Endothelial cell of umbilical vein (primary cell): ENCODE results near the gene KIF6. TPM values are rescaled to one million over a fixed set of nuclear protein-coding genes. Genes with fewer than 3 reads are reported as not detected.

Source experiments
- BruUV-seq: library from RNA; stranded (reverse); fragments of 400-500 nt; replicated peaks from 2 replicates; lab custom pipeline; 2021; lab: Mats Ljungman, UMichigan
- CTCF ChIA-PET: fragments of 300-600, 350-600 bp; sonication (Branson Sonifier 250); formaldehyde crosslinking; loops from one replicate; lab custom pipeline; 2021; ENCODE audit warnings: antibody characterized with exemption, inconsistent platforms; lab: Charles Lee
- POLR2A ChIA-PET: fragments of 300-600, 350-600 bp; sonication (Branson Sonifier 250); formaldehyde crosslinking; loops from one replicate; lab custom pipeline; 2021; ENCODE audit warnings: antibody characterized with exemption, inconsistent platforms; lab: Charles Lee
- DNase-seq: peaks from one replicate; pipeline ENCODE4 v3.0.0-alpha.2; 2011; ENCODE audit warnings: low read depth, low spot score
- FAIRE-seq: peaks from 2 replicates; lab custom pipeline; 2011; peaks lifted over from hg19 to GRCh38; lab: Jason Lieb, UNC
- H2AFZ ChIP-seq: 2 replicates; pipeline ENCODE4 v1.6.0; 2012; ENCODE audit warnings: low read depth, low read length, control low read depth, inconsistent platforms
- H3K27ac ChIP-seq: 2 replicates; pipeline ENCODE4 v1.5.1; 2011; ENCODE audit warnings: low read depth, mild to moderate bottlenecking, control low read depth, low read length, moderate library complexity; ENCODE audit not compliant: insufficient read depth
- H3K27me3 ChIP-seq, 2 experiments: 2 replicates each; pipeline versions ENCODE4 v1.6.0 to v1.6.1; 2011; ENCODE audit warnings: low read length in 2 of 2, mixed read lengths in 1 of 2; ENCODE audit not compliant: control insufficient read depth in 2 of 2, insufficient read depth in 2 of 2
- H3K36me3 ChIP-seq, 2 experiments: 2 replicates in 1 of 2; 3 replicates in 1 of 2; pipeline ENCODE4 v1.5.1; 2011; ENCODE audit warnings: low read length in 2 of 2, mild to moderate bottlenecking in 1 of 2, moderate library complexity in 1 of 2; ENCODE audit not compliant: control insufficient read depth in 2 of 2, insufficient read depth in 2 of 2; ENCODE audit errors: extremely low read depth in 1 of 2
- H3K4me1 ChIP-seq: 3 replicates; pipeline ENCODE4 v1.5.1; 2011; ENCODE audit warnings: mild to moderate bottlenecking, low read length; ENCODE audit not compliant: control insufficient read depth, insufficient read depth; ENCODE audit errors: extremely low read depth
- H3K4me2 ChIP-seq: 2 replicates; pipeline ENCODE4 v1.6.1; 2011; ENCODE audit warnings: low read length, control low read depth, mixed read lengths; ENCODE audit not compliant: insufficient read depth
- H3K4me3 ChIP-seq, 3 experiments: fragments of 200-600 bp in 1 of 3; sonication (generic), shearing (Covaris generic) in 1 of 3; replicated peaks in 1 of 3; 2 replicates each; pipeline ENCODE4 v1.5.1; 2011 to 2016; ENCODE audit warnings: control low read depth in 3 of 3, low read length in 3 of 3, mild to moderate bottlenecking in 2 of 3, inconsistent platforms in 1 of 3, low read depth in 1 of 3, moderate library complexity in 1 of 3; ENCODE audit not compliant: insufficient read depth in 1 of 3
- H3K79me2 ChIP-seq: 2 replicates; pipeline ENCODE4 v1.6.0; 2012; ENCODE audit warnings: low read length, inconsistent platforms; ENCODE audit not compliant: control insufficient read depth, insufficient read depth
- H3K9ac ChIP-seq: replicated peaks from 2 replicates; pipeline ENCODE3; 2011; ENCODE audit warnings: low read length, control low read depth; ENCODE audit not compliant: insufficient read depth; ENCODE audit errors: extremely low read depth
- H3K9me1 ChIP-seq: replicated peaks from 3 replicates; pipeline ENCODE4 v1.6.0; 2011; ENCODE audit warnings: mild to moderate bottlenecking, low read length; ENCODE audit not compliant: control insufficient read depth, insufficient read depth; ENCODE audit errors: extremely low read depth
- H3K9me3 ChIP-seq: replicated peaks from 2 replicates; pipeline ENCODE4 v1.5.1; 2012; ENCODE audit warnings: low read length, inconsistent platforms; ENCODE audit not compliant: control insufficient read depth, insufficient read depth
- H4K20me1 ChIP-seq: replicated peaks from 2 replicates; pipeline ENCODE3; 2011; ENCODE audit warnings: mild to moderate bottlenecking, low read length; ENCODE audit not compliant: control insufficient read depth, insufficient read depth; ENCODE audit errors: extremely low read depth
- CTCF ChIP-seq, 2 donors: IDR thresholded peaks; 1 replicate in 1 of 2; 2 replicates in 1 of 2; pipeline ENCODE4 v1.5.1; 2011; ENCODE audit warnings: low read length in 2 of 2, mild to moderate bottlenecking in 2 of 2, moderate library complexity in 2 of 2, control low read depth in 1 of 2, inconsistent platforms in 1 of 2, low read depth in 1 of 2; ENCODE audit not compliant: insufficient read depth in 1 of 2; ENCODE audit errors: extremely low read depth in 1 of 2
- EZH2 ChIP-seq: IDR thresholded peaks from 2 replicates; pipeline ENCODE4 v1.6.1; 2012; ENCODE audit warnings: borderline replicate concordance, low read depth, mild to moderate bottlenecking, moderate library complexity, low read length, inconsistent platforms; ENCODE audit not compliant: severe bottlenecking
- FOS ChIP-seq: IDR thresholded peaks from 2 replicates; pipeline ENCODE4 v1.6.1; 2011; ENCODE audit warnings: mild to moderate bottlenecking, low read length, moderate library complexity, borderline replicate concordance; ENCODE audit not compliant: insufficient read depth
- GATA2 ChIP-seq: IDR thresholded peaks from 2 replicates; pipeline ENCODE4 v1.7.0; 2011; ENCODE audit warnings: low read depth, mild to moderate bottlenecking, moderate library complexity, mixed read lengths, low read length; ENCODE audit not compliant: insufficient read length, insufficient read depth
- JUN ChIP-seq: IDR thresholded peaks from 2 replicates; pipeline ENCODE4 v1.6.1; 2011; ENCODE audit warnings: borderline replicate concordance, low read depth; ENCODE audit not compliant: insufficient read length, insufficient read depth
- MAX ChIP-seq: IDR thresholded peaks from 2 replicates; pipeline ENCODE4 v1.6.1; 2011; ENCODE audit not compliant: insufficient read depth, insufficient read length
- MYC ChIP-seq: IDR thresholded peaks from one replicate; pipeline ENCODE4 v1.6.1; 2011; ENCODE audit warnings: mild to moderate bottlenecking, low read depth, low read length
- POLR2A ChIP-seq: IDR thresholded peaks from 2 replicates; pipeline ENCODE4 v1.6.1; 2012; ENCODE audit warnings: low read depth, mild to moderate bottlenecking, control low read depth, low read length
- POLR2AphosphoS5 ChIP-seq: IDR thresholded peaks from 2 replicates; pipeline ENCODE4 v1.6.1; 2012; ENCODE audit warnings: low read depth, mild to moderate bottlenecking, control low read depth, low read length, moderate library complexity; ENCODE audit not compliant: insufficient read depth
- dilution Hi-C: fragments of 300-500 bp; cut with MboI; formaldehyde crosslinking; loops from one replicate; pipeline ENCODE4 v1.15.0; 2019; ENCODE audit warnings: low sequenced_read_pairs; ENCODE audit not compliant: extremely low pct_ligation_motif_present
- intact Hi-C: fragments of 100-400 bp; cut with micrococcal nuclease; formaldehyde crosslinking; loops from one replicate; pipeline ENCODE4 v1.10.0; 2022
- polyA plus RNA-seq, 4 experiments: library from polyadenylated mRNA; depleted of rRNA in 3 of 4; stranded (reverse) in 3 of 4; unstranded in 1 of 4; fragments of >200 nt; gene quantifications; 2 replicates each; pipeline versions ENCODE4 v1.2.1 to v1.2.3, GENCODE V29; 2011 to 2012; ENCODE audit warnings: missing spikeins in 1 of 4
- total RNA-seq: library from RNA; stranded (reverse); gene quantifications from 2 replicates; pipeline ENCODE4 v1.2.3, GENCODE V29; 2021

The KIF6 gene
- total and polyA plus RNA-seq, 2 donors (not counting 3 experiments of a cell fraction or from before 2014, with no cell fraction given): not detected

GRCh38 chr6:39553029-39553428 lies 172.2 kb downstream of the KIF6 start:
- ChIA-PET POLR2A (no interaction called here), CTCF (no interaction called here)
- Histone ChIP-seq H3K79me2 (no peaks in the 10 kb centered on the region), H3K4me1 (no peaks in the 10 kb centered on the region), H3K27me3 (no peaks in the 10 kb centered on the region), H3K9ac (no peak overlapping the region), H3K9me3 (peaks cover 1% of the 10 kb centered on the region), H4K20me1 (no peaks in the 10 kb centered on the region), H3K4me3 (no peak overlapping the region), H3K9me1 (no peaks in the 10 kb centered on the region), H3K36me3 (no peaks in the 10 kb centered on the region), H3K27ac (no peak overlapping the region), H3K4me2 (no peak overlapping the region), H2AFZ (no peak overlapping the region)
- dilution Hi-C loops: no loop called here
- intact Hi-C loops: no loop called here
- no peak for TF ChIP-seq CTCF (IDR thresholded peaks at IDR 0.05; ENCODE audit: extremely low read depth in 1 of 2, insufficient read depth in 1 of 2, low read depth in 1 of 2, low read length in 2 of 2)
- TF ChIP-seq JUN: no peak
- TF ChIP-seq POLR2A: no peak
- no peak for TF ChIP-seq MAX
- TF ChIP-seq MYC: no peak
- TF ChIP-seq FOS: no peak
- no peak for FAIRE-seq
- no peak for DNase-seq
- no TSS peak for BruUV-seq

- BruUV-seq: no TSS peak
- intact Hi-C loops: no loop called here
- DNase-seq (no peak), FAIRE-seq (no peak)
- Histone ChIP-seq H3K79me2 (no peaks in the 10 kb centered on the region), H3K9me1 (no peaks in the 10 kb centered on the region), H3K4me3 (no peak overlapping the region), H4K20me1 (no peaks in the 10 kb centered on the region), H3K4me2 (no peak overlapping the region), H3K4me1 (no peaks in the 10 kb centered on the region), H3K27me3 (no peaks in the 10 kb centered on the region), H3K36me3 (no peaks in the 10 kb centered on the region), H2AFZ (no peak overlapping the region), H3K9me3 (peaks cover 1% of the 10 kb centered on the region), H3K27ac (no peak overlapping the region), H3K9ac (no peak overlapping the region)
- TF ChIP-seq FOS (no peak), POLR2AphosphoS5 (no peak), MYC (no peak), CTCF (IDR thresholded peaks at IDR 0.05; ENCODE audit: extremely low read depth in 1 of 2, insufficient read depth in 1 of 2, low read depth in 1 of 2, low read length in 2 of 2) (no peak), EZH2 (no peak), MAX (no peak), GATA2 (no peak), POLR2A (no peak), JUN (no peak)
- POLR2A ChIA-PET: no interaction called here
- dilution Hi-C loops: no loop called here
- CTCF ChIA-PET: no interaction called here
These were observed 175.0 kb downstream of the KIF6 start for GRCh38 chr6:39550191-39550590.
